ENCODE measurements around the gene ALPI. TPM values are rescaled to one million over a fixed set of nuclear protein-coding genes. Genes with fewer than 3 reads are reported as not detected.

The ALPI gene
- total RNA-seq, 4 donors from 2014 or later = 0.17 TPM; not detected in 3

- Histone ChIP-seq H3K9me3 (no peaks in the 10 kb centered on the region), H3K4me1 (no peaks in the 10 kb centered on the region), H3K27me3 (peaks cover 0 to 40% (median 0%) of the 10 kb centered on the region in 4 donors), H3K36me3 (no peaks in the 10 kb centered on the region), H3K4me3 (no peak overlapping the region), H3K27ac (replicated peaks in 1 of 4) (no peak overlapping the region)
- WGBS = 83% methylated on average over 10 of the region's 10 CpGs
- intact Hi-C loops (cut with DNase I) = no loop called here
- no peak for DNase-seq (ENCODE audit: extremely low spot score)
- no peak for TF ChIP-seq EP300 (IDR thresholded peaks at IDR 0.05)
- TF ChIP-seq CTCF (IDR thresholded peaks at IDR 0.05) = no peak
- no peak for TF ChIP-seq POLR2AphosphoS5 (IDR thresholded peaks at IDR 0.05)
- TF ChIP-seq POLR2A (IDR thresholded peaks at IDR 0.05; ENCODE audit: low read depth) = no peak
Observed at GRCh38 chr2:232493701-232494474, 37.9 kb downstream of the ALPI start.

GRCh38 chr2:232494542-232494941, 38.6 kb downstream of the ALPI start:
- Histone ChIP-seq H3K36me3 (no peaks in the 10 kb centered on the region), H3K27ac (replicated peaks in 1 of 4) (no peak overlapping the region), H3K9me3 (no peaks in the 10 kb centered on the region), H3K4me3 (no peak overlapping the region), H3K4me1 (no peaks in the 10 kb centered on the region), H3K27me3 (peaks cover 0 to 33% (median 0%) of the 10 kb centered on the region in 4 donors)
- WGBS = 98% methylated on average over 4 of the region's 5 CpGs
- no peak for TF ChIP-seq EP300 (IDR thresholded peaks at IDR 0.05)
- DNase-seq (ENCODE audit: extremely low spot score) = no peak
- intact Hi-C loops (cut with DNase I) = no loop called here

- intact Hi-C loops (cut with DNase I) = no loop called here
Observed at GRCh38 chr2:232495292-232495691, 39.3 kb downstream of the ALPI start.

GRCh38 chr2:232496501-232497270, 40.7 kb downstream of the ALPI start:
- WGBS = 73% methylated on average over 7 of the region's 20 CpGs
- Histone ChIP-seq H3K27me3 (peaks cover 0 to 13% (median 0%) of the 10 kb centered on the region in 4 donors), H3K27ac (replicated peaks in 1 of 4) (no peak overlapping the region), H3K9me3 (no peaks in the 10 kb centered on the region), H3K4me3 (no peak overlapping the region), H3K4me1 (peaks cover 0 to under 1% (median 0%) of the 10 kb centered on the region in 4 donors), H3K36me3 (no peaks in the 10 kb centered on the region)
- intact Hi-C loops (cut with DNase I) = no loop called here
- TF ChIP-seq EP300 (IDR thresholded peaks at IDR 0.05) = no peak
- no peak for TF ChIP-seq CTCF (IDR thresholded peaks at IDR 0.05)
- TF ChIP-seq POLR2A (IDR thresholded peaks at IDR 0.05; ENCODE audit: low read depth) = no peak
- TF ChIP-seq POLR2AphosphoS5 (IDR thresholded peaks at IDR 0.05) = no peak
- no peak for DNase-seq (ENCODE audit: extremely low spot score)

More at GRCh38 chr2:232495292-232495691, 39.3 kb downstream of the ALPI start:
- no peak for DNase-seq (ENCODE audit: extremely low spot score)
- Histone ChIP-seq H3K4me1 (no peaks in the 10 kb centered on the region), H3K27ac (replicated peaks in 1 of 4) (no peak overlapping the region), H3K36me3 (no peaks in the 10 kb centered on the region), H3K9me3 (no peaks in the 10 kb centered on the region), H3K4me3 (no peak overlapping the region), H3K27me3 (peaks cover 0 to 27% (median 0%) of the 10 kb centered on the region in 4 donors)
- TF ChIP-seq POLR2AphosphoS5 (IDR thresholded peaks at IDR 0.05) (no peak), EP300 (IDR thresholded peaks at IDR 0.05) (no peak), POLR2A (IDR thresholded peaks at IDR 0.05; ENCODE audit: low read depth) (no peak), CTCF (IDR thresholded peaks at IDR 0.05) (no peak)
- WGBS = 90% methylated on average over 7 of the region's 7 CpGs

- H3K36me3 ChIP-seq = no peaks in the 10 kb centered on the region
- H3K27me3 ChIP-seq = peaks cover 0 to 14% (median 0%) of the 10 kb centered on the region in 4 donors
- 85% methylated on average over 11 of the region's 13 CpGs for WGBS
- TF ChIP-seq EP300 (IDR thresholded peaks at IDR 0.05) = no peak
- no peak for TF ChIP-seq CTCF (IDR thresholded peaks at IDR 0.05)
- no peak for TF ChIP-seq POLR2A (IDR thresholded peaks at IDR 0.05; ENCODE audit: low read depth)
- DNase-seq (ENCODE audit: extremely low spot score) = no peak
- H3K27ac ChIP-seq (replicated peaks in 1 of 4) = no peak overlapping the region
- no peaks in the 10 kb centered on the region for H3K9me3 ChIP-seq
- no peak overlapping the region for H3K4me3 ChIP-seq
- intact Hi-C loops (cut with DNase I) = no loop called here
- peaks cover 2 to 7% (median 6%) of the 10 kb centered on the region in 4 donors for H3K4me1 ChIP-seq
Observed at GRCh38 chr2:232497348-232497747, 41.4 kb downstream of the ALPI start.

Data from esophagus muscularis mucosa (tissue), 4 donors.